ENCODE results near the gene CCDC7.
"Not testable (repeated sequence)": the region's sequence is repeated elsewhere in the genome, so short reads cannot be mapped to it uniquely, and the experiment has no call there.

The CCDC7 gene

GRCh38 chr10:32459051-32459698, 13.2 kb downstream of the CCDC7 start:
- peak; percentile 37 for DNase-seq

- no peak for DNase-seq
These were observed 15.3 kb downstream of the CCDC7 start for GRCh38 chr10:32461203-32461602.

DNA sequence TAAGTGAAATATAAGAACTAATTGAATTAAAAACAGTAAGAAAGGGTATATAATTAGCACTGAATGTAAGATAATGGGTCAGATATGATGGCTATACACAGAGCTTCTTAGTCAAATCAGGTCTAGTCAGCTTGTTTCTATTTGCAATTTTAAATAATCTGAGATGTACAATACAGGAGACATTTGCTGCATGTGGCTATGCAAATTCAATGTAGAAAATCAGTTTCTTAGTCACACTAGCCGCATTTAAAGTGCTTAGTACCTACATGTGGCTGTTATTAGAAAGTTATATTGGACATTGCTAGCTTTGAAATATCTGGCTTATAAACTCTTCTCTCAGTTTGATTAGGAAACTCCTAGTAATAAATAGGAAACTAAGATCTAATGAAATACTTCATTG, 25.3 kb downstream of the CCDC7 start:
- DNase-seq = no peak

DNA sequence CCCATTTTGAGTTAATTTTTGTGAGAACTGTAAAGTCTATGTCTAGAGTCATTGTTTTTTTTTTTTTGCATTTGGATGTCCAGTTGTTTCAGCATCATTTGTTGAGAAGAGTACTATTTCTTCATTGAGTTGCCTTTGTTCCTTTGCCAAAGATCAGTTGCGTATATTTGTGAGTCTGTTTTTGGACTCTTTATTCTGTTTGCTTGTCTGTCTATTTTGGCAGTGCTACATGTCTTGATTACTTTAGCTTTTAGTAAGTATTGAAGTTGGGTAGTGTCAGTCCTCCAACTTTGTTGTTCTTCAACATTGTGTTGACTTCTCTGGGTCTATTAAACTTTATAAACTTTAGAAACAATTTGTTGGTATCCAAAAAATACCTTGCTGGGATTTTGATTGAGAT, 31.6 kb downstream of the CCDC7 start:
- no peak for DNase-seq

GRCh38 chr10:32481606-32482005, 35.7 kb downstream of the CCDC7 start:
- no peak for DNase-seq

DNA sequence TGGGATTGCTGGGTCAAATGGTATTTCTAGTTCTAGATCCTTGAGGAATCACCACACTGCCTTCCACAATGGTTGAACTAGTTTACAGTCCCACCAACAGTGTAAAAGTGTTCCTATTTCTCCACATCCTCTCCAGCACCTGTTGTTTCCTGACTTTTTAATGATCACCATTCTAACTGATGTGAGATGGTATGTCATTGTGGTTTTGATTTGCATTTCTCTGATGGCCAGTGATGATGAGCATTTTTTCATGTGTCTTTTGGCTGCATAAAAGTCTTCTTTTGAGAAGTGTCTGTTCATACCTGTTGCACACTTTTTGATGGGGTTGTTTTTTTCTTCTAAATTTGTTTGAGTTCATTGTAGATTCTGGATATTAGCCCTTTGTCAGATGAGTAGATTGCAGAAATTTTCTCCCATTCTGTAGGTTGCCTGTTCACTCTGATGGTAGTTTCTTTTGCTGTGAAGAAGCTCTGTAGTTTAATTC, 37.1 kb downstream of the CCDC7 start:
- DNase-seq = not testable (repeated sequence)

DNA sequence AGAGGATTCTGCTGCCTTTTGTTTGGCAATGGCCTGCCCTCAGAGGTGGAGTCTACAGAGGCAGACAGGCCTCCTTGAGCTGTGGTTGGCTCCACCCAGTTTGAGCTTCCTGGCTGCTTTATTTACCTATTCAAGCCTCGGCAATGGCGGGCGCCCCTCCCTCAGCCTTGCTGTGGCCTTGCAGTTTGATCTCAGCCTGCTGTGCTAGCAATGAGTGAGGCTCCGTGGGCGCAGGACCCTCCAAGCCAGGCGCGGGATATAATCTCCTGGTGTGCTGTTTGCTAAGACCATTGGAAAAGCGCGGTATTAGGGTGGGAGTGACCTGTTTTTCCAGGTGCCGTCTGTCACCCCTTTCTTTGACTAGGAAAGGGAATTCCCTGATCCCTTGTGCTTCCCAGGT, 42.1 kb downstream of the CCDC7 start:
- not testable (repeated sequence) for DNase-seq

- DNase-seq = no peak
These were observed 43.2 kb downstream of the CCDC7 start for GRCh38 chr10:32489158-32489557.

DNA sequence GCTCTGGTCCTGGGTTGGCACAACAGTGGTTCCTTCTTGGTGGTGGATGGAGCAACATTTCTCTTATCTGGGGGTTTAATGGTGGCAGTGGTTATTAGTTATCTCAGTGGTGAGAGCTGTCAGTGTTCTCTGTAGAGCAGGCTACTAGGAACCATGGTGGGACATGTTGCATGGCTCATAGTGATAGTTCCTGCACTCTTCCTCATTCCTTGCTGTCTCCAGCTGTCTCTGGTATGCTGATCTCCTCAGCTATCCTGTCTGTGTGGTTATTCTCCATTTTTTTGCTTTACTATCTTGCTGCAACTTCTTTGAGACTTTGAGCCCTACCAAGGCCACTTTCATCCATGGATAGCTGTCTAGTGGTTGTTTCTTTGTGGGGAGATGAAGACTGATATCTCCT, 44.0 kb downstream of the CCDC7 start:
- no peak for DNase-seq

GRCh38 chr10:32494562-32494961, 48.6 kb downstream of the CCDC7 start:
- not testable (repeated sequence) for DNase-seq

DNA sequence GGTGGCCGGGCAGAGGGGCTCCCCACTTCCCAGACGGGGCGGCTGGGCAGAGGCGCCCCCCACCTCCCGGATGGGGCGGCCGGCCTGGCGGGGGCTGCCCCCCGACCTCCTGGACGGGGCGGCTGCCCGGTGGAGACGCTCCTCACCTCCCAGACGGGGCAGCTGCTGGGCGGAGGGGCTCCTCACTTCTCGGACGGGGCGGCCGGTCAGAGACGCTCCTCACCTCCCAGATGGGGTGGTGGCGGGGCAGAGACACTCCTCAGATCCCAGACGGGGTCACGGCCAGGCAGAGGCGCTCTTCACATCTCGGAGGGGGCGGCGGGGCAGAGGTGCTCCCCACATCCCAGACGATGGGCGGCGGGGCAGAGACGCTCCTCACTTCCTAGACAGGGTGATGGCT, 54.2 kb downstream of the CCDC7 start:
- DNase-seq = not testable (repeated sequence)

GRCh38 chr10:32501906-32502305, 56.0 kb downstream of the CCDC7 start:
- no peak for DNase-seq

DNA sequence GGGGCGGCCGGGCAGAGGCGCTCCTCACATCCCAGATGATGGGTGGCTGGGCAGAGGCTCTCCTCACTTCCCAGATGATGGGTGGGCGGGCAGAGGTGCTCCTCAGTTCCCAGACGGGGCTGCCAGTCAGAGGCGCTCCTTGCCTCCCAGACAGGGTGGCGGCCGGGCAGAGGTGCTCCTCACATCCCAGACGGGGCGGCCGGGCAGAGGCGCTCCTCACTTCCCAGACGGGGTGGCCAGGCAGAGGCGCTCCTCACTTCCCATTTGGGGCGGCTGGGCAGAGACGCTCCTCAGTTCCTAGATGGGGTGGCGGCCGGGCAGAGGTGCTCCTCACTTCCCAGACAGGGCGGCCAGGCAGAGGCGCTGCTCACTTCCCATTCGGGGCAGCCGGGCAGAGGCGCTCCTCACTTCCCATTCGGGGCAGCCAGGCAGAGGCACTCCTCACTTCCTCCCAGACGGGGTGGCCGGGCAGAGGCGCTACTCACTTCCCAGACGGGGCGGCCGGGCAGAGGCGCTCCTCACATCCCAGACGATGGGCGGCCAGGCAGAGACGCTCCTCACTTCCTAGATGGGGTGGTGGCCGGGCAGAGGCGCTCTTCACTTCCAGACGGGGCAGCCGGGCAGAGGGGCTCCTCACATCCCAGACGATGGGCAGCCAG, 60.0 kb downstream of the CCDC7 start:
- not testable (repeated sequence) for DNase-seq

DNA sequence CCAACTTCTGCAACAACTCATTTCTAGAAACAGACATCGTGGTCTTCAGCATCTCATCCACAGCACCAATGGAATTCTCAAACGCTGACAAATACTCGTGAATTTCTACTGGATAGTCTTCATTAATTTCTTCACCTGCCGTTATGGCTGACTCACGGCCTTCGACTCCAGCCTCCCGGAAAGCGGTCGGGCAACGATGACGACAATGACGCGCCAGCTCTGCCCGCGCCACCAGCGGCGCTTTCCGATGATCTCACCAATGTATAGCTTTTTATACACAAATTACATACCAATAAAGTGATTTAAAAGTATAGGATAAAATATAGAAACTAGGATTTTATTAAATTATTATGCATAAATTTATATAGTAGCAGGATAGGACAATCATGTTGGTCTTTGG, 65.7 kb downstream of the CCDC7 start:
- no peak for DNase-seq

GRCh38 chr10:32516567-32517495, 70.9 kb downstream of the CCDC7 start:
- no peak for DNase-seq

GRCh38 chr10:32530231-32530630, 84.3 kb downstream of the CCDC7 start:
- DNase-seq = no peak

DNA sequence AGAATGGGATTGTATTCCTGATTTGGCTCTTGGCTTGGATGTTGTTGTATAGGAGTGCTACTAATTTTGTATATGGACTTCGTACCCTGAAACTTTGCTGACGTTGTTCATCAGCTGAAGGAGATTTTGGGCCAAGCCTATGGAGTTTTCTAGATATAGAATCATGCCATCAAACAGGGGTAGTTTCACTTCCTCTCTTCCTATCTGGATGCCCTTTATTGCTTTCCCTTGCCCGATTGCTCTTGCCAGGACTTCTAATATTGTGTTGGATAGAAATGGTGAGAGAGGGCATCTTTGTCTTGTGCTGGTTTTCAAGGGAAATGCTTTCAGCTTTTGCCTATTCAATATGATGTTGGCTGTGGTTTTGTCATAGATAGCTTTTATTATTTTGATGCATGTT, 92.3 kb downstream of the CCDC7 start:
- no peak for DNase-seq

DNA sequence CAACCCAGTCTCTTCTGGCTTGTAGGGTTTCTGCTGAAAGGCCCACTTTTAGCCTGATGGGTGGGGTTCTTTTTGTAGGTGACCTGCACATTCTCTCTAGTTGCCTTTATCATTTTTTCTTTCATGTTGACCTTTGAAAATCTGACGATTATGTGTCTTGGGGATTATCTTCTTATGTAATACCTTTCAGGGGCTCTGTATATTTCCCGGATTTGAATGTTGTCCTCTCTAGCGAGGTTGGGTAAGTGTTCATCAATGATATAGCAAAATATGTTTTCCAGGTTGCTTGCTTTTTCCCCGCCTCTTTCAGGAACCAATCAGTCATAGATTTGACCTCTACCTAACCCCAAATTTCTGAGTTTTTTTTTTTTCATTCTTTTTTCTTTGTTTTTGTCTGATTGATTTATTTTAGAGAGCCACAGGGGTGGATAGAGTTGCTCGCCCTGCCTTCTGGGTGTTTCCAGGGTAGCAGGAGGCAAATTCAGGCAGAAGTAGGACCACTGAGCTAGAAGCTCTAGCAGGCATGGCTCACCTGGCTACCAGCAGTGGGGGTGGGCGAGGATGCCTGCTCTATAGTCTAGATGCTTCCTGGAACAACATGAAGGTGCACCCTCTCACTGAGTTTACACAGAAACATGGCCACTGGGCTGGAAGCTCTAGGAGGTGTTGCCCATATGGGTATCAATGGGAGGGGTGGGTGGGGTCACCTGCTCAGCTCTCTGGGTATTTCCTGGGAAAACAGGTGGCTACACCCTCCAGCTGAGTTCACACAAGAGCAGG, 94.9 kb downstream of the CCDC7 start:
- DNase-seq = no peak

DNA sequence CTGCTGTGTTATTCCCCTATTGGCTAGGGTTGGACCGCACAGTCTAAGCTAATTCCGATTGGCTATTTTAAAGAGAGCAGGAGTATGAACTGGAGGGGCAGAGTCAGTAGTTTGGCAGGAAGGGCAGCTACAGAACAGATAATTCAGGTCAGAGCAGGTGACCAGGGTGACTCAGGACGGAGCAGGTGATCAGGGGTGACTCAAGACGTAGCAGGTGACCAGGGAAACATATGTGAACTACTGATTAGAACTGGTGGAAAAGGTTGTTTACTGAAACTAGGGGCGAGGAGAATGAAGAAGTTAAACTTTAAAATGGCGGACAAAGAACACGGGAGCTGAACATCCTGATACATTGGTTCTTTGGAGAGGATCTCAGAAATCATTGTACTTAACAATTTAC, 102.3 kb downstream of the CCDC7 start:
- DNase-seq = no peak

DNA sequence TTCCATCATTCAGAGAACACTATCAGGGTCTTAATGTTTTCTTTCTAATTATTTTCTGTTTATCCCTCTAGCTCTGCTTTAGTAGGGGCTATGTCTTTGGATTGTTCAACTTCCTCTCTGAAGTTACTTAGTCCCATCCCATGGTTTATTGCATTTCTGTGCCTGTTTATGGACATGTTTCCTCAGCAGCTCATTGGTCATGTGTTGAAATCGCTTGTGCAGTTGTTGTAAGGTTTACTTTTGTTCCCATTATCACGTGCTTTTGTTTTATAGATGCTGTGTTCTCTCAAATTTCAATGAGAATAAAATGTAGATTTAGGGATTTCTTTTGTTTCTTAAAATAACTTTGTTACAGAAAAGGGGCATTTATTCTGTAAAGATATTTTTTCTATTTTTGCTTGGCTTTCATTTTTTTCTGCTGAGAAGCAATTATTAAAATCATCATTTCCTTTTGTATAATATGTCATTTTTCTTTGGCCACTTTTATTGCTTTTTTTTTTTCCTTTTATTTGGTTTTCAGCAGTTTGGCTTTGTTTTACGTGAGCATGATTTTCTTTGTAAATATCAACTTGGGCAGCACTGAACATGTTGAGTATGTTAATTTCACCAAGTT, 110.9 kb downstream of the CCDC7 start:
- DNase-seq = no peak

DNA sequence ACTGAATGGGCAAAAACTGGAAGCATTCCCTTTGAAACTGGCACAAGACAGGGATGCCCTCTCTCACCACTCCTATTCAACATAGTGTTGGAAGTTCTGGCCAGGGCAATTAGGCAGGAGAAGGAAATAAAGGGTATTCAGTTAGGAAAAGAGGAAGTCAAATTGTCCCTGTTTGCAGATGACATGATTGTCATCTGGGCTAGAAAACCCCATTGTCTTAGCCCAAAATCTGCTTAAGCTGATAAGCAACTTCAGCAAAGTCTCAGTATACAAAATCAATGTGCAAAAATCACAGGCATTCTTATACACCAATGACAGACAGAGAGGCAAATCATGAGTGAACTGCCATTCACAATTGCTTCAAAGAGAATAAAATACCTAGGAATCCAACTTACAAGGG, 116.8 kb downstream of the CCDC7 start:
- DNase-seq = not testable (repeated sequence)

DNA sequence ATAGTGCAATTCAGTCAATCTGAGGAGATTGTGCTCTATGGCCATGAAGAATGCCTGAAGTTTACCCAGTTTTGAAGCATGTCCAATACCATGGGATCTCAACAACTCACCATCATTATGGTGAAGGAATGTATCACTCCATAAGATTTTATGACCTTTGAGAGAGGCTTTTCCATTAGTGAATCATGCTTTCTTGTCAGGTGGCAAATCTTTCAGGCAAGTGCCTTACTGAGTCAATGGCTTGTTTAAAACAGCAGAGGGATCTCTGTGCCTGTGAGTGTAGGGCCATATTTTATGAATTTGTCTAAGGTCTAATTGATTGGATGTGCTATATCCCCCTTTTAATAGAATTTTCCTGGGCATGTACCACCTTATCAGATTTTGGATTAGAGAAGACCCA, 131.5 kb downstream of the CCDC7 start:
- no peak for DNase-seq

Data from activated CD4-positive, alpha-beta T cell treated with anti-CD3 and anti-CD28 coated beads, Interleukin-2, amount 50 U/mL, for 1 hour (primary cell).